A172 (cell line): Measurements from ENCODE around the gene CACNA1F. TPM values are rescaled to one million over a fixed set of nuclear protein-coding genes. Genes with fewer than 3 reads are reported as not detected.

Experiments
- DNase-seq: peaks from one replicate; pipeline ENCODE4 v3.0.0-alpha.2; 2015; ENCODE audit warnings: low spot score
- total RNA-seq: library from RNA; depleted of rRNA; stranded (reverse); fragments of >200 nt; shearing (Covaris generic); gene quantifications from 2 replicates; pipeline ENCODE4 v1.2.3, GENCODE V29; 2014; rRNA removed

CACNA1F gene
- not detected in 2 replicates for total RNA-seq

DNA sequence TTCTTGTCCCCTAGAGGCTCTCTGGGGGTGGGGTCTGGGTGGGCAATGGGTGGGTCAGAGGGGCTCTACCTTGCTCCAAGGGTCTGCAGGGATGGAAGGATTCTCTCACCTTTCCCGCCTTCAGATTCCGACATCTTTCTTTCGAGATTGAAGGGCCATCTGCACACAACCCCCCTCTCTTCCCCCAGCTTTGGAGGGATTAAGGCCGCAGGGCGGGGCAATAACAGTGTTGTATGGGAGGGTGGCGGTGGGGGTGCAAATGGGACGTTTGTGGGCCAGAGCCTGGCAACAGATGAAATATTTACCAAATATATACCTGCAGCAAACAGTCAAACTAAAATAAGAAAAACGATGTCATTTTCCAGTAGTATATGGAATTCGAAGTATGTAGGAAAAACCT is at the start of gene CACNA1F:
Gene CACNA1F, minus strand, starts transcription at position 165 of the 400 bp plus-strand sequence. Its CDS starts 31 bp downstream, at position 134.
- no peak for DNase-seq

DNA sequence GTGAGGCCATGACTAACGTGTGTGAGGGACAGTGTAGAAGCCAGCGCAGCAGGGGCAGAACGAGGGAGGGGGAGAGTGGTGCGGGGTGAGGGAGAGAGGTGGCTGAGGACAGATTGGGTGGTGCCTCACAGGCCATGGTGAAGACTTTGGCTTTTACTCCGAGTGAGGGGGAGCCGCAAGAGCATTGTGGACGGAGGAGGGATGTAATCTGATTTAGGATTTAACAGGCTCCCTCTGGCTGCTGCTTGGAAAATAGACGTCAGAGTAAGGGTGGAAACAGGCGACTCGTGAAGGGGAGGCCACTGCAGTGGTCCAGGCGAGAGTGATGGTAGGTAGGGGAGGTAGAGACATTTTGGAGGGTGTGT is 49.5 kb upstream of the CACNA1F start:
- DNase-seq, result peak; percentile 4

DNA sequence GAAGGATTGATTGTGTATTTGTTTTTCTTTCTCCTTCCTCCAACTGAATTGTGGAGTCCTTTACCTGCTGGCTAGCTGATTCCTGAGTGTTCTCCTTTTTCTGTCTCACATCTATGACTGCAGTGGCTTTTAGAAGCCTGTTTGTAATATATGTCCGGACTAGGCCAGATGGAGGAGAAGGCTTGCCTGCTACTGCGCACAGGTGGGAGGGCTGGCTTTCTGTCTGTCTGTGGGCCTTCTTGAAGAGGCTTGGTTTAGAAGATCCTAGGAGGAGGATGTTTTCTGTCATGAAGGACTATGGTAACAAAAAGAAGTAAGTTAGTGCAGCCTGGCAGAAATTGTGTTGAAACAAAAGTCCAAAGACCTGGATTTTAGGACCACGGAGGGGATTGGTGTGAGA is 44.9 kb upstream of the CACNA1F start:
- no peak for DNase-seq

DNA sequence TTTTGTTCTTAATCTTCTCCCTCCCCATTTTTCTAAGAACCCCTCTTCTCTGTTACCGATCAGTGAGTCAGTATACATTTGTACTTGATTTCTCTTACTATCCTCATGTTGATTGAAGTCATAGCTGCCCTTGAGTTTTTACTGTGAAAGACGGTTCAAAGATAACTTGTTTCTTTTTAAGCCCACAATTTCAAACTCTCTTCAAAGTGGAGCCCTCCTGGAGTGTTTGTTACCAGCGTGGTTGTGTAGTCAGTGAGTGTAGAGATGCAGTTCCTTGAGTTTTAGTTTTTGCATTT is 44.3 kb upstream of the CACNA1F start:
- no peak for DNase-seq

- no peak for DNase-seq
Observed at GRCh38 chrX:49276671-49277534, 43.8 kb upstream of the CACNA1F start.

- DNase-seq, result no peak
Observed at GRCh38 chrX:49276207-49276606, 43.1 kb upstream of the CACNA1F start.

DNA sequence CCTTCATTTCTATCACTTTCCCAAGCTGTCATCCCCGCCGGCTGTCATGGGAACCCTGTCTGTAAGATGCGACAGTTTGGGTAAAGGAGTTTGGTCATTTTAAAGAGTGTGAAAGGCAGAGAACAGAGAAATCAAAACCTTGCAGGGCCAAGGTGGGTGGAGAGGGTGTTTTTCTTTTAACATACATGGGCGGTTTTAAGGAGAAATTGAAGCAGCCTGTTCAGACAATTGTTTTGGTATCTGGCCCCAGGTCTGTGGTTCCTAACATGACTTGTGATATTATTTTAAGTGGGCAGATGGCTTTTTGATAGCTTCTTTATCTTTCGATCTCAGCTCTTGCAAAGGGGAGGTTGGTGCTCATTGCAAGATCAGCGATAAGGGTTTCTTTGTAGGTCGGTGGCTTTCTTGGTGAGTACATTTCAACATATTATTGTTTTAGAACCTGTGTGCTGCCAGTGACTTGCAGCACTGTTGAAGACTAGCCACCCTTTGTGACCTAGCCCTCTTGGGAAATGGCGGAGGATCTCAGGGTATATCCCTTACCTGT is 40.1 kb upstream of the CACNA1F start:
- DNase-seq, result no peak

- no peak for DNase-seq
Observed at GRCh38 chrX:49272421-49272820, 39.3 kb upstream of the CACNA1F start.

DNA sequence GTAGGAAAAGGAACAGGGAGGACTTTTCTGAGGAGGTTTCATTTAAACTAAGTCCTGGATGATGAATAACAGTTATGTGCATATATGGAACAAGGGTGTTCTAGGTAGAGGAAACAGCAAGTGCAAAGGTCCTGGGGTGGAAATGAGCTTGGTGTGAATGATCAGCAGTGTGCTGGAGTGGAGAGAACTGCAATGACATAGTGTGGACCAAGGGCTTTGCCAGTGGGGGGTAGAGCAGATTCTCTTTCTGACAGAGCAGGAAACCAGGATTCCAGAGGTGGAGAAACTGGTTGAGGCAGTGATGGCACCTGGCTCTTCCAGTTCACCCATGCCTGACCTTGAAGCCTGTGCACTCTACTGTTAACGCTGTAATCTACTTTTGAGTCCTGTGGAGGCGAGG is 38.2 kb upstream of the CACNA1F start:
- DNase-seq, result no peak

DNA sequence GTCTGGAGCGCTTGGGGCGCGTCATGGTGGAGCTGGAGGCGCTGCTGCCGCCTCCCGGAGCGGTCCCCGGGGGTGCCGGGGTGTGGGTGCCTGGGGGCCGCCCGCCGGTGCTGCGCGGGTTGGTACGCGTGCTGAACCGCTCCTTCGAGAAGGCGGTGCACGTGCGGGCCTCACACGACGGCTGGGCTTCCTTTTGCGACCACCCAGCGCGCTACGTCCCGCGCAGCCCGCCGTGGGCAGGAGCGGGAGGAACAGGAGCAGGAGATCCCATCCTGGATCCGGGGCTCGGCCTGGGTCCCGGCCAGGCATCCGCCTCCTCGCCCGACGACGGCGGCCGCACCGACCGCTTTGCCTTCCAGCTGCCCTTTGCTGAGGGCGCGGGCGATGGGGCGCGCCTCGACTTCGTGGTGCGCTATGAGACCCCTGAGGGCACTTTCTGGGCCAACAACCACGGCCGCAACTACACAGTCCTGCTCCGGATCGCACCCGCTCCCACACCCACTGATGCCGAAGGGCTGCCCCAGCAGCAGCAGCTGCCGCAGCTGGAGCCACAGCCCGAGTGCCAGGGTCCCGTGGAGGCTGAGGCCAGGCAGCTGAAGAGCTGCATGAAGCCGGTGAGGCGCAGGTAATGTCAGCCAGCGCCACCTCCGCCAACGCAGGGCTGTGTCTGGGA is 37.2 kb upstream of the CACNA1F start:
- no peak for DNase-seq

- DNase-seq, result no peak
Observed at GRCh38 chrX:49269767-49270248, 36.7 kb upstream of the CACNA1F start, which contains the start of gene PPP1R3F. Gene PPP1R3F (plus strand): TSS chrX:49269793. CDS start chrX:49269870, 77 bp downstream.

DNA sequence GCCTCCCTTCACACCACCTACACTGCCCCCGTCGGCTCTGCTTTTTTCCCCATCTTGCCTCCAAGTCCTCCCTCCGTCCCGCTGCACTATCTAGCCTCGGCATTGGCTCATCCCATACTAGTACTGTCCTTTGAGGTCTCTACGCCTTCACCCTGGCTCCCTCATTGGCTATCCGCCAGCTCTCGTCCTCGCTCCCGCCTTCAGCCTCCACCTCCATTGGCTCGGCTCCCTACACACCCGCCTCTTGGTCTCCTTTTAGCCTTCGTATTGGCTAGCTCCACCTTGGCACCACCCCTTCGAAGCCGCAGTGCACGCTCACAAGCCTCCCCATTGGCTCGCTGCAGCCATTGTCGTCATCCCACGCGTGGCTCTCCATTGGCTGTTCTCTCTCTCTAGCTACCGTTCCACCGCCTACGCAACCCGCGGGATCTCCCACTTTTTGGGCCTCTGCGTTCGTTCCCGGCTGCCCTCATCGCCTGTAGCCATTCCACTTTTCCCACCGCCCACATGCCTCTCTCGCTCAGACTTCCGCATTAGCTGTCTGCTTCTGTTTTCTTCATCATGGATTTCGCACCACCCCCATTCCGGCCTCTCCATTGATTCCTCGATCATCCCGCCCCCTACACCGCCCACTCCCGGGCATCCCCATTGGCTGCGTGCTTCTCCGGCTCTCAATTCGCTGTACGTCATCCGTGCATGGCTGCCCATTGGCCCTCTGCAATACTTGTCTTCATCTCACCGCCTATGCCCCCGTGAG is 36.0 kb upstream of the CACNA1F start:
- DNase-seq, result peak; percentile 96

DNA sequence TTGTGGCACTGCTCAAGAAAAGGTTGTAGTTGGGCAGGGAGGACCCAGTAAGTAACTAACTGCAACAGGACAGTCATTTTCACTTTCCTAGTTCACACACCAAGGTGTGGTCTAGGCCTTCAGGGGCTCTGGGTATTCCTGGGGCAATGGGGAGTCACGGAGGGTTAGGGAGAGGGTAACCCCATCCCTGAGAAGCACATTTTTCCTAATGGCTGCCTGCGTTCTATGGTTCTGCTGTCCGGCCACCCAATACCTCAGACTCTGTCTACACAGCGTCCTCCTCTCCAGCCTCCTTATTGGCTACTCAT is 35.5 kb upstream of the CACNA1F start:
- DNase-seq, result no peak

DNA sequence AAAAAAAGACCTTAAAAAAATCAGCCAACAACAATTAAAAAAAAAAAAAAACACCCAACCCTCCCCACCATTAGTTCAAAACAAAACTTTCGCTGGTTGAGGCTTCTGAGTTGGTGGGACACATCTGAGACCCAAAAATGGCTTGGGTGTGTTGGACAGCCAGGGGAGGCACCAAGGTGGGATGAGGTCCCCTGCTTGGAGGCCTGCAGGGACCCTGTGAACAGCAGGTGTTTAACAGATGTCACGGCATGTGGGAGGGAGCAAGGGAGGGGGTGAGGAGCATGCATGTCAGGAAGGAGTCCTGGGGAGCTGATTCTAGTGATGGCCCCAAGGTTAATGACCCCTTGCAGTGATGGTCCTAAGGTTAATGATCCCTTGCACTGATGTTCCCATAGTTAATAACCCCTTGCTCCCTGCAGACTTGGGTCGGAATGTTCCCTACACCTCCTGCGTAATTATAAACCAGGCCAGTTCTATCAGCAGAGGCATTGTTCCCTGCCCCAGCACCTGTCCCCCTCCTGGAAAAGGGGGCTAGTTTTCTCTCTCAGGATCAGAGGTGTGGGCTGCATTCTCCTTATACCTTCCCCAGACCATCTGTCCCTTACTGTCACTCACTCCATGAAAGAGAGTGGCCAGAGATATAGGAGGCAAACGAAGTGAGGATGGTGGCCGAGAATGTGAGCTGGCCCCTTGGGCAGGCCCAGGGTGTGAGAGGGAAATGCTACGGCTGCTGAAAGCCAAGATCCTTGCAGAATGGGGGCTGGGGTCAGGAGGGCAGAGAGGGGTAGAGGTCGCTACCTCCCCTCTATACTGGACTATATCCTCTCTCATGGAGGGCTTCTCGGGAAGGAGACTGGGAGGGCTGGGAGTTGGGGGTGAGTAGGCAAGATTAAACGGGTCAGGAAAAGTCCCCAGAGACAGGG is 33.6 kb upstream of the CACNA1F start:
- no peak for DNase-seq

DNA sequence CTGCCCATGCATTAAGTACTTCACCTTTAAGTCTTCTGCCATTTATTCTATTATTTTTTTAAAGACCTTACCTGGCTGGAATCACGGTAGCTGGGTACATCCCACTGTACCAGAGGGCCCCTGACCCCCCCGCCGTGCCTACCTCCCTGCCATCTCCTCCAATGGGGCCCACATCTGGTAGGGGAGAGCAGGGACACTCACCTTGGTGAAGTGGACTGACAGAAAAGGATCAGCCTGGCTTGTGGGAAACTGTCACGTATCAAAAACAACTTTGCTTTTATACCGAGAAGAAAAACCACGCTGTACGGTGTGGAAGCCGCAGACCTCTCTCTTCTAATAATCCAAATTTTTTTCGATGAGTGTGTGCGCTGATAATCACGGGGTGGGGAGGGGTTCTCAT is 31.3 kb upstream of the CACNA1F start, which contains the start of gene FOXP3:
Gene FOXP3, minus strand, starts transcription at position 251 of the 400 bp plus-strand sequence. CDS start 6,205 bp downstream, outside the sequence.
- no peak for DNase-seq

DNA sequence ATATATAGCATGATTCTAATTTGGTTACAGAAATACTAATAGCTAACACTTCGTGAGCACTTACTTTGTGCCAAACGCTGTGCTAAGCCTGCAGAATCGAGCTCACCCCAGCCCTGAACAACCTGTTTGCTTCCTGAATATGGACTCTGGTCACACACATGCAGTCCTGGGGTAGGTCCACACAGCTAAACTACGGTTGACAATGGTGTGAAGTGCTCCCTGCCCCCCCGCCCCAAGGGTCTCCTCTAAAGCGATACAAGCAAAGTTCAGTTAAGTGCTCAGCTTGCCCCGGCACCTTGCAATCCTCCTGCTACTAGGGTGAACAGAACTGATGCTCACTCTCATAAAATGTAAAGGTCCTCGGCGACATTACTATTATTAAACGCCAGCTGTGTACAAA is 30.5 kb upstream of the CACNA1F start:
- no peak for DNase-seq

DNA sequence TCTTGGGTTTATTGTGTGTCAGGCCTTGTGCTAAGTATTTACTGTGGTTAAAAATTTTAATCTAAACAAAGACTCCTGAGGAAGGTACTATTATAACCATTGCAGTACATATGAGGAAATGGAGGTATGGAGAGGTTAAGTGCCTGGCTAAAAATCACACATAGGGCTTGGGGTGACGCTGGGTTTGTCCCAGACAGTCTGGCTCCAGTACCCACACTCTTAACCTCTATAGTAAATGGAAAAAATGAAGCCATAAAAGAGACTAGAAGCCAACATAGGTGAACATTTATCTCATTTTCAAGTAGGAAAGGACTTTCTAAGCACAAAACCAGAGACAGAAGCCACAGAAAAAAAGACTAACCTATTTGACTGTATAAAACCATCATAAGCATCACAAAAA is 29.5 kb upstream of the CACNA1F start:
- no peak for DNase-seq

DNA sequence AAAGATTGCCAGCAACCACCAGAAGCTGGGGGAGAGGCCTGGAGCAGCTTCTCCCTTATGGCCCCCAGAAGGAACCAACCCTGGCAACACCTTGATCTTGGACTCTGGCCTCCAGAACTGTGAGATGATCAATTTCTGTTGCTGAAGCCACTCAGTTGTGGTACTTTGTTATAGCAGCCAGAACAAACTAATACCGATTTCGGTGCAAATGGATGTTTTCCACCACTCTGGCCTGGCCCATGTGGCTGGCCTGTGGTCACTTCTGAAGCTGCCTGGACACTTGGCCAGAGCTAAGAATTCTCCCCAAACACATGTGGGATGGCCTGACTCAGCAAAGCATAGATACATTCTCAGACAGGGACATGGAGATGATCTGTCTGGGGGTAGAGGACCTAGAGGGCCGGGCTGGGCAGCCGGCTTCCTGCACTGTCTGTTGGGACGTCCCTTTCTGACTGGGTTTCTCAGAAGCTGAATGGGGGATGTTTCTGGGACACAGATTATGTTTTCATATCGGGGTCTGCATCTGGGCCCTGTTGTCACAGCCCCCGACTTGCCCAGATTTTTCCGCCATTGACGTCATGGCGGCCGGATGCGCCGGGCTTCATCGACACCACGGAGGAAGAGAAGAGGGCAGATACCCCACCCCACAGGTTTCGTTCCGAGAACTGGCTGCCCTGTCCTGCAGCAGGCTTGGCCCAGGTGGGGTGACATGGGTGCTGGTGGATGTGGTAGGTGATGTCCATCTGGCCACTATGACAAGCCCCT is 27.3 kb upstream of the CACNA1F start:
- no peak for DNase-seq

DNA sequence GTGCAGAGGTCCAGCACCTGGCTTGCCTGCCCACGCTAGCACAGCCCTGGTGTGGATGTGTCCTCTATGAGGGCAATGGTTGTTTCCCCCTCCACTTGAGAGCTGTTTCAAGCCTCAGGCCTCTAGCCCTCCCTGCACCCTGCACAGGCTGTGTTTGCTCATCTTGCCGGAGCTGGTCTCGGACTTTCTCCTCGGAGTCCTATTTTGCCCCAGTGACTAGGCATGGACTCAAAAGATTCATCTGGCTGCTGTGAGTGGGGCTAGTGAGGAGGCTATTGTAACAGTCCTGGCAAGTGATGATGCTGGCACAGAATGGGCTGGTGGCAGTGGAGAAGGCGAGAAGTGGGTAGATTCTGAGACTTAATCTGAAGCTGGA is 25.6 kb upstream of the CACNA1F start:
- DNase-seq, result no peak
